ENCODE data around the gene DUSP9. TPM values are rescaled to one million over a fixed set of nuclear protein-coding genes. Genes with fewer than 3 reads are reported as not detected.

Gene DUSP9
- total RNA-seq, 1 donor, result not detected

DNA sequence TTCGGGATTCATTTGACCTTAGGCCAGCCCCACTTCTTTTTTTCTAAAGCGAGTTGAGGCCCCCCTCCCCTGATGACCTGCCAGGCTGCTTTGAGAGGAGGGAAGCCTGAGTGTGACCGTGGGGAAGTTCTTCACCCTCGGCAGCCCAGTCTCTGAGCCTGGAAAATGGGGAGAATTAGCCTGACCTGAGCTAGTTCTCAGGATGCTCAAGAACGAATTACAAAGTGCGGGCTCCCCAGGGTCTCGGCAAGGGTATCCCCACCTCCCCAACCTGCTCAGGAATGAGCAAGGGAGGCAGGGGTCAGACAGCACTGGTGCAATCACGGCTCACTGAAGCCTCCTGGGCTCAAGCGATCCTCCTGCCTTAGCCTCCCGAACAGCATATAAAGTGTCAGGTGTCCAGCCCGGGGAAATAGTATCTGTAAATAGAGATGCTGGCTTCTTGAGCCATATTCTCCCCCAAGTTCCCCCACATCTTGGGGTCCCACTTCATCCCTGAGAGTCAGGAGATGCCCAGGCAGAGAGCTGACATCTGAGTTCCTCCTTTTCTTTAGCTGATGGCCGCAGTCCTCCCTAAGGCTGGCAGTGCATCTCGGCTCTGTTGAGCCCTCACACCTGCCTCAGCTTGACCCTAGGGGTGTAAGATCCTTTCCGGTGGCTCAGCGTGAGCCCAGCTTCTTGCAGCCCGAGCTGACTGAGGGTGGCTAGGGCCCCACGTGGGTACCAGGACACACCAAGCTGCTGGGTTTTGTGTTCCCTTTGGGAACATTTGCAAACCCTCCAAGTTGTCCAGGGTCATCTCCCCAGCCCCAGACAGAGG is 1.6 kb downstream of the DUSP9 start:
- no peak for DNase-seq (ENCODE audit: low read depth)
- H3K4me3 ChIP-seq (ENCODE audit: low read depth, low read length), result no peak overlapping the region
- no peak for TF ChIP-seq CTCF (IDR thresholded peaks at IDR 0.05; ENCODE audit: insufficient read depth, low read depth, low read length)

DNA sequence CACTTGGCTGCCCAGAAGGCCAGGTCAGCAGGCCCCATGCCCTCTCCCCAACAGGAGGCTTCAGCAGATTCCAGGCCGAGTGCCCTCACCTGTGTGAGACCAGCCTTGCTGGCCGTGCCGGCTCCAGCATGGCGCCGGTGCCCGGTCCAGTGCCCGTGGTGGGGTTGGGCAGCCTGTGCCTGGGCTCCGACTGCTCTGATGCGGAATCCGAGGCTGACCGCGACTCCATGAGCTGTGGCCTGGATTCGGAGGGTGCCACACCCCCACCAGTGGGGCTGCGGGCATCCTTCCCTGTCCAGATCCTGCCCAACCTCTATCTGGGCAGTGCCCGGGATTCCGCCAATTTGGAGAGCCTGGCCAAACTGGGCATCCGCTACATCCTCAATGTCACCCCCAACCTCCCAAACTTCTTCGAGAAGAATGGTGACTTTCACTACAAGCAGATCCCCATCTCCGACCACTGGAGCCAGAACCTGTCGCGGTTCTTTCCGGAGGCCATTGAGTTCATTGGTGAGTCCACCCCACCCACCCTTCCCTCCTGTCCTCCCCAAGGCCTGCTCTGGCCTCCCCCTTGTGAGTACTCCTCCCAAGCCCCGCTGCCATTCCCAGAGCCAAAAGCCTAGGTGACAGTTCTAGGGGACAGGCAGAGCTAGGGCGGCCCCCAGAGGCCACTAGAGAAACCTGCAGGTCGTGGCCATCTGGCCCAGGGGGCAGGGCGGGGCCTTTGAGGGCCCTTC is 2.3 kb downstream of the DUSP9 start:
- peak; percentile 17 for DNase-seq (ENCODE audit: low read depth)
- no peak overlapping the region for H3K4me3 ChIP-seq (ENCODE audit: low read depth, low read length)
- TF ChIP-seq CTCF (IDR thresholded peaks at IDR 0.05; ENCODE audit: insufficient read depth, low read depth, low read length), result peak; percentile 34

DNA sequence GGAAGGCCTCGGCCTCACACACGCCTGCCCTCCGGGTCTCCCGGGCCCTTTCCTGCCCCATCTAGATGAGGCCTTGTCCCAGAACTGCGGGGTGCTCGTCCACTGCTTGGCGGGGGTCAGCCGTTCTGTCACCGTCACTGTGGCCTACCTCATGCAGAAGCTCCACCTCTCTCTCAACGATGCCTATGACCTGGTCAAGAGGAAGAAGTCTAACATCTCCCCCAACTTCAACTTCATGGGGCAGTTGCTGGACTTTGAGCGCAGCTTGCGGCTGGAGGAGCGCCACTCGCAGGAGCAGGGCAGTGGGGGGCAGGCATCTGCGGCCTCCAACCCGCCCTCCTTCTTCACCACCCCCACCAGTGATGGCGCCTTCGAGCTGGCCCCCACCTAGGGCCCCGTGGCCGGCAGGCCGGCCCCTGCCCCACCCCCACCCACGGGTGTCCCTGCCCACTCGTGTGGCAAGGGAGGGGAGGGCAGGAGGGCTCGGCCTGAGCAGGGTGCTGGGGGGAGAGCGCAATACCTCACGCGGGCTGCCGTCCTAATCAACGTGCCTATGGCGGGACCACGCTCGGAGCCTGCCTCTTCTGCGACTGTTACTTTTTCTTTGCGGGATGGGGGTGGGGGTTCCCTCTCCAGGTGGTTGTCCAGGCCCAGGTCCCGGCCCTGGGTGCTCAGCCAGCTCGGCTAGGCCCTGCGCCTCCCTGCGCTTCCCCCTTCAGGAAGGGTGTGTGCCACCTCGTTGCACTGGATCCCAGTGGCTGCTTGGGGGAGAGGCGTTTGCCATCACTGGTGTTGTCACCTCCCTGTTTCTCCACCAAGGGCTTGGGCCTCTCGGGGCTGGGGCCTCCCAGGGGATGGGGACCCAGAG is 3.1 kb downstream of the DUSP9 start:
- TF ChIP-seq CTCF (IDR thresholded peaks at IDR 0.05; ENCODE audit: insufficient read depth, low read depth, low read length), result no peak
- no peak overlapping the region for H3K4me3 ChIP-seq (ENCODE audit: low read depth, low read length)
- DNase-seq (ENCODE audit: low read depth), result no peak

- no peak for DNase-seq (ENCODE audit: low read depth)
- no peak overlapping the region for H3K4me3 ChIP-seq (ENCODE audit: low read depth, low read length)
- no peak for TF ChIP-seq CTCF (IDR thresholded peaks at IDR 0.05; ENCODE audit: insufficient read depth, low read depth, low read length)
These were observed 4.0 kb downstream of the DUSP9 start for GRCh38 chrX:153650959-153651358.

- no peak for DNase-seq (ENCODE audit: low read depth)
- no peak overlapping the region for H3K4me3 ChIP-seq (ENCODE audit: low read depth, low read length)
- no peak for TF ChIP-seq CTCF (IDR thresholded peaks at IDR 0.05; ENCODE audit: insufficient read depth, low read depth, low read length)
These were observed 4.6 kb downstream of the DUSP9 start for GRCh38 chrX:153651540-153652079.

GRCh38 chrX:153653556-153653955 is 6.6 kb downstream of the DUSP9 start:
- H3K4me3 ChIP-seq (ENCODE audit: low read depth, low read length), result no peak overlapping the region
- no peak for DNase-seq (ENCODE audit: low read depth)
- TF ChIP-seq CTCF (IDR thresholded peaks at IDR 0.05; ENCODE audit: insufficient read depth, low read depth, low read length), result no peak
